K562 (cell line): ENCODE data around the gene RABGAP1L. TPM values are rescaled to one million over a fixed set of nuclear protein-coding genes. Genes with fewer than 3 reads are reported as not detected.
A peak's percentile ranks its signal among the peaks of the same experiment; 100 is the strongest.

Experiments
- CBFB ChIP-seq: sonication (generic); formaldehyde crosslinking; IDR thresholded peaks from 2 replicates; pipeline ENCODE4 v1.4.0; 2020; ENCODE audit warnings: mild to moderate bottlenecking, missing genetic modification reagents
- EP300 ChIP-seq: IDR thresholded peaks from 2 replicates; pipeline ENCODE4 v1.6.1; 2012; ENCODE audit warnings: low read length, improper control_type of control experiment
- ETV6 ChIP-seq, 3 experiments: fragments of 150-350 bp in 1 of 3; sonication (generic) in 1 of 3; formaldehyde crosslinking in 1 of 3; IDR thresholded peaks; 2 replicates each; pipeline versions ENCODE4 v1.6.1 to v1.8.0; 2014 to 2022; ENCODE audit warnings: borderline replicate concordance in 2 of 3, low read depth in 2 of 3, antibody characterized with exemption in 1 of 3, low read length in 1 of 3, mild to moderate bottlenecking in 1 of 3, missing genetic modification reagents in 1 of 3
- HLTF ChIP-seq: fragments of 450-650 bp; IDR thresholded peaks from 2 replicates; pipeline ENCODE4 v1.6.1; 2016
- HMG20A ChIP-seq: fragments of 450-650 bp; formaldehyde crosslinking; conservative IDR thresholded peaks from 2 replicates; pipeline ENCODE4 v1.4.0; 2020; ENCODE audit warnings: mild to moderate bottlenecking, mixed read lengths
- LARP7 ChIP-seq: fragments of 450-650 bp; IDR thresholded peaks from 2 replicates; pipeline ENCODE4 v1.6.1; 2016
- NR2F6 ChIP-seq: fragments of 450-650 bp; formaldehyde crosslinking; IDR thresholded peaks from 2 replicates; pipeline ENCODE4 v1.4.0; 2020; ENCODE audit warnings: mild to moderate bottlenecking
- PCBP2 ChIP-seq: fragments of 200-400 bp; formaldehyde crosslinking; IDR thresholded peaks from 2 replicates; pipeline ENCODE4 v1.6.1; 2018; ENCODE audit warnings: low read length, low read depth, mild to moderate bottlenecking, moderate library complexity; ENCODE audit not compliant: poor library complexity, severe bottlenecking
- POU5F1 ChIP-seq: fragments of 150-350 bp; IDR thresholded peaks from 2 replicates; pipeline ENCODE4 v1.6.1; 2014; ENCODE audit warnings: borderline replicate concordance, low read length, low read depth, mild to moderate bottlenecking; ENCODE audit not compliant: partially characterized antibody
- RREB1 ChIP-seq: fragments of 250-450 bp; sonication (Bioruptor Pico); IDR thresholded peaks from 2 replicates; pipeline ENCODE4 v1.4.0; 2020
- SMARCE1 ChIP-seq: fragments of 450-650 bp; IDR thresholded peaks from 2 replicates; pipeline ENCODE4 v1.7.1; 2016; ENCODE audit warnings: mild to moderate bottlenecking
- SRSF7 ChIP-seq: fragments of 200-400 bp; formaldehyde crosslinking; optimal IDR thresholded peaks from 2 replicates; pipeline ENCODE3; 2017; ENCODE audit warnings: mild to moderate bottlenecking, low read depth, low read length
- TCF7L2 ChIP-seq: fragments of 150-350 bp; IDR thresholded peaks from 2 replicates; pipeline ENCODE4 v1.6.1; 2016; ENCODE audit warnings: low read depth, mild to moderate bottlenecking, low read length, moderate library complexity
- TGIF2 ChIP-seq: sonication (generic); formaldehyde crosslinking; IDR thresholded peaks from 2 replicates; pipeline ENCODE4 v1.8.1; 2022; ENCODE audit warnings: mild to moderate bottlenecking, missing genetic modification reagents, moderate library complexity
- ZNF165 ChIP-seq: fragments of 250-450 bp; sonication (Bioruptor Pico); IDR thresholded peaks from 2 replicates; pipeline ENCODE4 v1.4.0; 2020; ENCODE audit warnings: borderline replicate concordance
- ZNF24 ChIP-seq: fragments of 450-650 bp; IDR thresholded peaks from 2 replicates; pipeline ENCODE4 v1.6.1; 2016
- ZNF77 ChIP-seq: fragments of 250-450 bp; sonication (Bioruptor Pico); IDR thresholded peaks from 2 replicates; pipeline ENCODE4 v1.5.0; 2020
- ZNF778 ChIP-seq: fragments of 450-650 bp; formaldehyde crosslinking; IDR thresholded peaks from 2 replicates; pipeline ENCODE4 v1.4.0; 2020; ENCODE audit warnings: mild to moderate bottlenecking, moderate library complexity
- ZNF79 ChIP-seq: fragments of 250-450 bp; sonication (Bioruptor Pico); IDR thresholded peaks from 2 replicates; pipeline ENCODE4 v1.4.0; 2020; ENCODE audit warnings: low read depth, mild to moderate bottlenecking, moderate library complexity
- polyA plus RNA-seq, 8 experiments: library from polyadenylated mRNA; depleted of rRNA in 4 of 8; stranded (reverse) in 5 of 8; unstranded in 3 of 8; fragments of >200 nt; fragmentation: Nextera tagmentation in 2 of 8; fragmentation: Illumina TruSeq in 1 of 8; extraction: Ambion mirVana in 2 of 8; extraction: Trizol in 1 of 8; gene quantifications; 2 replicates each; pipeline versions ENCODE4 v1.2.1 to v1.2.3, GENCODE V29; 2011 to 2014; ENCODE audit warnings: inconsistent platforms in 1 of 8, missing spikeins in 1 of 8
- total RNA-seq, 7 experiments: library from RNA; depleted of rRNA in 6 of 7; stranded (reverse); fragments of >200 nt in 6 of 7; fragmentation: Illumina TruSeq in 2 of 7; extraction: Trizol in 2 of 7; gene quantifications; 2 replicates each; pipeline versions ENCODE4 v1.2.1 to v1.2.3, GENCODE V29; 2011 to 2021; ENCODE audit warnings: low replicate concordance in 1 of 7
- TF ChIP-seq, protein P1 (sequence below), 2 experiments: fragments of 450-650 bp in 1 of 2; IDR thresholded peaks; 2 replicates each; pipeline ENCODE4 v1.6.1; 2011 to 2017; ENCODE audit warnings: low read depth in 2 of 2, antibody characterized with exemption in 1 of 2, borderline replicate concordance in 1 of 2, low read length in 1 of 2, mild to moderate bottlenecking in 1 of 2, mixed read lengths in 1 of 2; ENCODE audit not compliant: control insufficient read depth in 1 of 2

RABGAP1L gene
- total and polyA plus RNA-seq, 9 of the 15 experiments (the other 6 are each of a cell fraction or from before 2014, with no cell fraction given) = 16.5 to 44.9 (median 26.7) TPM

DNA sequence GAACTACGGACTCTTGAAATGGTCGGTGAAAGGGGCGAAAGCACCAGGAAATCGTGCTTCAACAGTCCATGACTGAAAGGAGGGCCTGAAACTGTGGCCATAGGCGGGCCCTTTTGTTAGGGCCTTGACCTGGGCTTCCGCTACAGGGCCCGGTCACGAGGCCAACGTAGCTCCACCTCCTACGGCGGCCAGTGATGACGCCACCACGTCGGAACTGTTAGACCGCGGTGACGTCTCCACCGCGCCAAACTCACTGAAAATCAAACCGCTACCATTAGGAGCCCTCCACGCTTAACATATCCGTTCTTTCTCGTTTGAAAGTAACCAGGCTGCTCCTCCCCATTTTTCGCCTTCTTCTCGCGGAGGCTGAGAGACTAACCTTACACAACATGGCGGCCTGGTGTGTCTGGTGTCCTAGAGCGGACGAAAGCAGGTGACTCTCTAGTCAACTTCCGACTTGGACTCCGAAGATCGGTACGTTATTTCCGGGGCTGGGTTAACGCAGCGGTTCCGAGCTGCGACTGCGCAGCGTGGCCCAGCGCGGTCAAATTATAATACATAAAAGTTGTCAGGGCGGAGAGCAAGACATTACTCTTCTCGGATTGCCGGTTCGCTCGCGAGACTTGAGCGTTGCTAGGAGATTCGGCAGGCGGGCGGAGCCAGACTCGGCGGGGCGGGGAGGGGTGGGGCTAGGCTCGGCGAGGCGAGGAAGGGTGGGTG is 840.1 kb downstream of the RABGAP1L start (continued):
- TF ChIP-seq RREB1 (CRISPR knock-in tag) (no peak; the same call in 1 of the 2 replicates), CBFB (CRISPR knock-in tag) (0 out of 2 replicates have a peak, but pooled peaks have one; percentile 61), TCF7L2 (no peak), ZNF79 (CRISPR knock-in tag) (no peak), LARP7 (no peak; the same call in 1 of the 2 replicates), EP300 (peak; percentile 71), ZNF778 (CRISPR knock-in tag) (no peak), ETV6 (IDR thresholded peaks at IDR 0.05; ENCODE audit: borderline replicate concordance in 1 of 2, low read depth in 2 of 2, low read length in 1 of 2) (no peak), ETV6 (CRISPR knock-in tag; IDR thresholded peaks at IDR 0.05; ENCODE audit: borderline replicate concordance) (no peak), NR2F6 (CRISPR knock-in tag) (0 out of 2 replicates have a peak, but pooled peaks have one; percentile 76), SMARCE1 (no peak; the same call in 1 of the 2 replicates), HMG20A (CRISPR knock-in tag) (no peak), TGIF2 (CRISPR knock-in tag) (no peak), ZNF24 (peak; percentile 54; the same call in 1 of the 2 replicates), ZNF77 (CRISPR knock-in tag) (no peak), HLTF (peak; percentile 82; the same call in 1 of the 2 replicates), POU5F1 (peak; percentile 57), PCBP2 (no peak), ZNF165 (0 out of 2 replicates have a peak, but pooled peaks have one; percentile 1), SRSF7 (no peak)
- TF ChIP-seq, protein P1, sequence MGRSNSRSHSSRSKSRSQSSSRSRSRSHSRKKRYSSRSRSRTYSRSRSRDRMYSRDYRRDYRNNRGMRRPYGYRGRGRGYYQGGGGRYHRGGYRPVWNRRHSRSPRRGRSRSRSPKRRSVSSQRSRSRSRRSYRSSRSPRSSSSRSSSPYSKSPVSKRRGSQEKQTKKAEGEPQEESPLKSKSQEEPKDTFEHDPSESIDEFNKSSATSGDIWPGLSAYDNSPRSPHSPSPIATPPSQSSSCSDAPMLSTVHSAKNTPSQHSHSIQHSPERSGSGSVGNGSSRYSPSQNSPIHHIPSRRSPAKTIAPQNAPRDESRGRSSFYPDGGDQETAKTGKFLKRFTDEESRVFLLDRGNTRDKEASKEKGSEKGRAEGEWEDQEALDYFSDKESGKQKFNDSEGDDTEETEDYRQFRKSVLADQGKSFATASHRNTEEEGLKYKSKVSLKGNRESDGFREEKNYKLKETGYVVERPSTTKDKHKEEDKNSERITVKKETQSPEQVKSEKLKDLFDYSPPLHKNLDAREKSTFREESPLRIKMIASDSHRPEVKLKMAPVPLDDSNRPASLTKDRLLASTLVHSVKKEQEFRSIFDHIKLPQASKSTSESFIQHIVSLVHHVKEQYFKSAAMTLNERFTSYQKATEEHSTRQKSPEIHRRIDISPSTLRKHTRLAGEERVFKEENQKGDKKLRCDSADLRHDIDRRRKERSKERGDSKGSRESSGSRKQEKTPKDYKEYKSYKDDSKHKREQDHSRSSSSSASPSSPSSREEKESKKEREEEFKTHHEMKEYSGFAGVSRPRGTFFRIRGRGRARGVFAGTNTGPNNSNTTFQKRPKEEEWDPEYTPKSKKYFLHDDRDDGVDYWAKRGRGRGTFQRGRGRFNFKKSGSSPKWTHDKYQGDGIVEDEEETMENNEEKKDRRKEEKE (IDR thresholded peaks at IDR 0.05; ENCODE audit: borderline replicate concordance in 1 of 2, control insufficient read depth in 1 of 2, low read depth in 2 of 2, low read length in 1 of 2) = peak in 1 of 2 experiments; percentile 92; a peak in 1 of 4 replicates
